Colonic mucosa (tissue), 4 donors: ENCODE results near the gene TMEM256. TPM values are rescaled to one million over a fixed set of nuclear protein-coding genes. Genes with fewer than 3 reads are reported as not detected.

ENCODE experiments used
- DNase-seq: peaks from one replicate; pipeline ENCODE4 v3.0.0-alpha.2; 2020
- H3K27ac ChIP-seq: fragments of 200-600 bp; one replicate; pipeline ENCODE4 v1.8.0; 2021
- H3K27me3 ChIP-seq: fragments of 200-600 bp; one replicate; pipeline ENCODE4 v1.8.0; 2021
- H3K36me3 ChIP-seq: fragments of 200-600 bp; one replicate; pipeline ENCODE4 v1.8.0; 2021
- H3K4me1 ChIP-seq: fragments of 200-600 bp; one replicate; pipeline ENCODE4 v1.8.0; 2021; ENCODE audit warnings: mild to moderate bottlenecking
- H3K4me3 ChIP-seq: fragments of 200-600 bp; one replicate; pipeline ENCODE4 v1.8.0; 2021
- H3K9ac ChIP-seq, 2 donors: one replicate each; pipeline ENCODE4 v1.7.0; 2013; ENCODE audit warnings: control low read depth in 2 of 2, low read depth in 2 of 2, low read length in 2 of 2
- H3K9me3 ChIP-seq: fragments of 200-600 bp; one replicate; pipeline ENCODE4 v1.8.0; 2021
- CTCF ChIP-seq: fragments of 200-600 bp; IDR thresholded peaks from one replicate; pipeline ENCODE4 v1.8.0; 2022; ENCODE audit warnings: antibody characterized with exemption, mild to moderate bottlenecking
- intact Hi-C: fragments of 100-400 bp; cut with DNase I; formaldehyde crosslinking; loops from one replicate; pipeline ENCODE4 v1.14.1; 2022
- total RNA-seq, 2 donors: library from RNA; stranded (reverse); fragmentation: NEBNext Ultra II Directional in 1 of 2; extraction: Animal tissue kit (Norgen Biotek cat#: 25700) in 1 of 2; gene quantifications; one replicate each; pipeline ENCODE4 v1.2.1, GENCODE V29; 2021
- donor health status: healthy.
- donor health status: DM: no; HTN: no; CAD: no.
- donor health status: DM: no; HTN: no; CAD: no.

TMEM256 gene
- total RNA-seq, 2 donors from 2014 or later = 88.2 to 101 TPM

- Histone ChIP-seq H3K9me3 (no peaks in the 10 kb centered on the region), H3K4me3 (no peak overlapping the region), H3K4me1 (no peaks in the 10 kb centered on the region), H3K27me3 (no peaks in the 10 kb centered on the region), H3K36me3 (no peaks in the 10 kb centered on the region), H3K9ac (no peak overlapping the region), H3K27ac (no peak overlapping the region)
- TF ChIP-seq CTCF = no peak
- intact Hi-C loops = no loop called here
- DNase-seq = no peak
Observed at GRCh38 chr17:7413346-7413985, 9.6 kb upstream of the TMEM256 start.

GRCh38 chr17:7411427-7411750 lies 7.5 kb upstream of the TMEM256 start:
- no peak for DNase-seq
- H3K36me3 ChIP-seq = no peaks in the 10 kb centered on the region
- no peak for TF ChIP-seq CTCF
- no peaks in the 10 kb centered on the region for H3K4me1 ChIP-seq
- no peak overlapping the region for H3K4me3 ChIP-seq
- H3K9ac ChIP-seq = no peak overlapping the region
- no peaks in the 10 kb centered on the region for H3K27me3 ChIP-seq
- no peak overlapping the region for H3K27ac ChIP-seq
- intact Hi-C loops = no loop called here
- no peaks in the 10 kb centered on the region for H3K9me3 ChIP-seq

- no peak for DNase-seq
- H3K4me3 ChIP-seq = no peak overlapping the region
- H3K9ac ChIP-seq = no peak overlapping the region
- TF ChIP-seq CTCF = no peak
- intact Hi-C loops = no loop called here
- no peaks in the 10 kb centered on the region for H3K9me3 ChIP-seq
- H3K36me3 ChIP-seq = no peaks in the 10 kb centered on the region
- no peaks in the 10 kb centered on the region for H3K27me3 ChIP-seq
- no peak overlapping the region for H3K27ac ChIP-seq
- H3K4me1 ChIP-seq = no peaks in the 10 kb centered on the region
Observed at GRCh38 chr17:7410634-7411426, 6.9 kb upstream of the TMEM256 start.

- Histone ChIP-seq H3K9ac (no peak overlapping the region), H3K4me3 (no peak overlapping the region), H3K27ac (no peak overlapping the region), H3K4me1 (no peaks in the 10 kb centered on the region), H3K9me3 (no peaks in the 10 kb centered on the region), H3K27me3 (peaks cover 8% of the 10 kb centered on the region), H3K36me3 (no peaks in the 10 kb centered on the region)
- no peak for TF ChIP-seq CTCF
- intact Hi-C loops = no loop called here
- DNase-seq = no peak
Observed at GRCh38 chr17:7409716-7410115, 5.8 kb upstream of the TMEM256 start.

- no peak overlapping the region for H3K4me3 ChIP-seq
- DNase-seq = no peak
- no peaks in the 10 kb centered on the region for H3K36me3 ChIP-seq
- no peak overlapping the region for H3K27ac ChIP-seq
- TF ChIP-seq CTCF = no peak
- H3K4me1 ChIP-seq = no peaks in the 10 kb centered on the region
- no peak overlapping the region for H3K9ac ChIP-seq
- H3K9me3 ChIP-seq = no peaks in the 10 kb centered on the region
- H3K27me3 ChIP-seq = peaks cover 8% of the 10 kb centered on the region
- intact Hi-C loops = no loop called here
Observed at GRCh38 chr17:7408863-7409262, 5.0 kb upstream of the TMEM256 start.
